Hematopoietic multipotent progenitor cell treated with erythropoietin and hydrocortisone succinate and interleukin-3 and kit ligand, for 6 days (in vitro differentiated cells): ENCODE measurements around the gene C10orf95.

Source experiments
- DNase-seq: peaks from one replicate; pipeline ENCODE4 v3.0.0-alpha.2; 2015

C10orf95 gene

GRCh38 chr10:102433619-102434046, 17.7 kb downstream of the C10orf95 start:
- DNase-seq = peak; percentile 56

DNA sequence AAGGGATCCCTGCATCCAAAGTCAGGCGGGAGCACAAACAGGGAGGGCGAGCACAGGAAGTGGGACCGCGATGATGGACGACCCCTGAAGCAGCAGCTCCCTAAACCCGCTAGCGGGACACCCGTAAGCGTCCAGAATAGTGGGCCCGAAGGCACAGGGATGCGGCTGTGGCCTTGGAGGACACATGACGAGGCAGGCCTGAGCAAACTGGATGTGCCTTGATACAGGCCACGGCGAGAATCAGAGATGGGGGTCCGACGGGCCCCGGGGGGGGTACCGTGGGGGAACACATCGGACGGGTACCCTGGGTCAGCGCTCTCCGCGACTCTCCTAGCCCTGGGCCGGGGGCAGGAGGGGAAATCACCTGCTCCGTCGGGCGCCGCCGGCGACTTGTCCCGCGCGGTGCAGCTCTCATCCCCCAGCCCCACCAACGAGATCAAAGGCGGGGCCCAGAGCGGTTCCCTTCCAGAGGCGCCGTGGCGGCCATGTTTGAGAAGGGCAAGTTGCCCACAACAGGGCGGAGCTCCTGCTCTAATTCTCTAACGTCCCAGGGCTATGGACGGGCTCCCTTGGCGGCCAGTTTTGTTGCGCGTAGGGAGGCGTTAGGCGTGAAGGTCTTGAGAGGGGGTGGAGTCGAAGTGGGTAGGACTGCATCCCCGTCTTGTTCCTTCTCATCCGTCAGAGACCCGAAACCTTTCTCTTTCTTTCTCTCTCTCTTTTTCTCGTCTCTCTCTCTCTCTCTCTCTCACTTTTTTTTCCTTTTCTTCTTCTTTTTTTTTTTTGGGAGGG, 19.0 kb downstream of the C10orf95 start, which contains the start of gene CUEDC2:
Gene CUEDC2, minus strand, starts transcription at position 413 of the 789 bp plus-strand sequence. CDS start 7,386 bp downstream, outside the sequence.
- peak; percentile 99 for DNase-seq

GRCh38 chr10:102431452-102432124, 19.8 kb downstream of the C10orf95 start:
- DNase-seq = peak; percentile 61

GRCh38 chr10:102429468-102429867, 21.9 kb downstream of the C10orf95 start:
- no peak for DNase-seq

DNA sequence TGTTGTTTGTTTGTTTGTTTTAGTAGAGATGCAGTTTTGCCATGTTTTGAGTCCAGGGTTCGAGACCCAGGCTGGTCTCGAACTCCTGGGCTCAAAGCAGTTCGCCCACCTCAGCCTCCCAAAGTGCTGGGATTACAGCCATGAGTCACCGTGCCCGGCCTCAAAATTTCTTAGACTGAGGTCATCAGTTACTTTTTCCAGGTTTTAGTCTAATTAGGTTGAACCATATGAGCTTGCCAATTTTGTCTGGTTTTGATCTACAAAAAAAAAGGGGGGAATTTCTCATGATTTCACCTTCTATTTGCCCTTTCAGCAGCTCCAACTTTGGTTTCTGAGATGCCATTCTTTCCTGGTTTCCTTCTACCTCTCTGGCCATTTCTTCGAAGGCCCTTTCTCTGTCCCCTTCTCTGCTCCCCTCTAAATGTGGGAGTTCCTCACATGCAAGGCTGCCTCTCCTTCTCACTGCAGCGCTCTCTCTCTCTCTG, 24.5 kb downstream of the C10orf95 start:
- DNase-seq = no peak

GRCh38 chr10:102425444-102425843, 25.9 kb downstream of the C10orf95 start:
- DNase-seq = no peak

DNA sequence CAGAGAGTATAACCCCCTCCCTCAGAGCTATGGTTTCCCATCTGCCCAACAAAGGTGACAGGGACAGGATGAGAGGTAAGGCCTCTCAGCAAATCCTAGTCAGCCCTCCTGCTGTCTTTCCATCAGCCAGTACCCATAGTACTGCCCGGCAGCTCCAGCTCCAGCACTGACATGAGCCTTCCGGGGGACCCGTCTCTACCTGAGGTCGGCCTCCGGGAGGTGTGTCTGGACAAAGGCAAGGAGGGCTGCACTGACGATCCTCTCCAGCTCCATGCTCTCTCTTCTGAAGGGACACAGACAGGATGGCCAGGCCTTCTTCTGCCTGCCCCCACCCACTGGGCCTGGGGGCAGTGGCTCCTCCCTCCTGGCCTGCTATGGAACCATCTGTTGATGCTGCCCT, 26.4 kb downstream of the C10orf95 start:
- DNase-seq = no peak

- DNase-seq = no peak
Observed at GRCh38 chr10:102424145-102424544, 27.2 kb downstream of the C10orf95 start.

- DNase-seq = no peak
Observed at GRCh38 chr10:102423372-102423968, 27.9 kb downstream of the C10orf95 start.

- DNase-seq = peak; percentile 84
Observed at GRCh38 chr10:102422545-102423129, 28.7 kb downstream of the C10orf95 start.

DNA sequence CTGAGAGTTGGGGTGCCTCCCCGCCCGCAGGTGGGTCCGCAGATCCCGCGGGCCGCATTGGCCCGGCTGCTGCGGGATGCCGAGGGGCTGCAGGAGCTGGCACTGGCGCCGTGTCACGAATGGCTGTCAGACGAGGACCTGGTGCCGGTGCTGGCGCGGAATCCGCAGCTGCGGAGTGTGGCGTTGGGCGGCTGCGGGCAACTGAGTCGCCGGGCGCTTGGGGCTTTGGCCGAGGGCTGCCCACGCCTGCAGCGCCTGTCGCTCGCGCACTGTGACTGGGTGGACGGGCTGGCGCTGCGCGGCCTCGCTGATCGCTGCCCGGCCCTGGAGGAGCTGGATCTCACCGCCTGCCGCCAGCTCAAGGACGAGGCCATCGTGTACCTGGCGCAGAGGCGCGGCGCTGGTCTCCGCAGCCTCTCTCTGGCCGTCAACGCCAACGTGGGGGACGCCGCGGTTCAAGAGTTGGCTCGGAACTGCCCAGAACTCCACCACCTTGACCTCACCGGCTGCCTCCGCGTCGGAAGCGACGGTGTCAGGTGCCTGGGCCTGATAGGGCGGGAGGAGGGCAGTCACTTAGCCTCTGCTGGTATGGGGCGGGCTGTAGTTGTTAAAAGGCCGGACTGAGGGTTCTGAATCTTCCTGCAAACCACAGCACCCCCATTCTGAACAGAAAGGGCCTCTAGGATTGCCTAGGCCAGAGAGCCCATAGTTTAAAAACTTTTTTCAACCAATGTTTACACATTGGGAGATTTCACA, 29.4 kb downstream of the C10orf95 start:
- peak; percentile 85 for DNase-seq

DNA sequence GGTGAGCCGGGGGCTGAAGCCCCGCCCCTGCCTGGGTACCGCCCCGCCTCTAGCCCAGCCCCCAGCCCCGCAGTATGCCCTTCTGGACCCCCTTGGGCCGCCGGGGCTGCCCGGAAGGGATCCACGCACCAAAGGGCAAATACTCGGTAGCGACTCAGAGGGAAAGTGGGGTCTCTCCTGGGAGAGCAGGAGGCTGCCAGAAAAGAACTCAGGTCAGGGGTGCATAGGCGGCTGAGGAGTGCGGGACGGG, 29.9 kb downstream of the C10orf95 start:
- no peak for DNase-seq

- DNase-seq = peak; percentile 100
Observed at GRCh38 chr10:102420714-102421506, 30.4 kb downstream of the C10orf95 start, which contains the start of gene FBXL15. FBXL15 (plus strand) TSS chr10:102420836; CDS start chr10:102421130, 294 bp downstream.

DNA sequence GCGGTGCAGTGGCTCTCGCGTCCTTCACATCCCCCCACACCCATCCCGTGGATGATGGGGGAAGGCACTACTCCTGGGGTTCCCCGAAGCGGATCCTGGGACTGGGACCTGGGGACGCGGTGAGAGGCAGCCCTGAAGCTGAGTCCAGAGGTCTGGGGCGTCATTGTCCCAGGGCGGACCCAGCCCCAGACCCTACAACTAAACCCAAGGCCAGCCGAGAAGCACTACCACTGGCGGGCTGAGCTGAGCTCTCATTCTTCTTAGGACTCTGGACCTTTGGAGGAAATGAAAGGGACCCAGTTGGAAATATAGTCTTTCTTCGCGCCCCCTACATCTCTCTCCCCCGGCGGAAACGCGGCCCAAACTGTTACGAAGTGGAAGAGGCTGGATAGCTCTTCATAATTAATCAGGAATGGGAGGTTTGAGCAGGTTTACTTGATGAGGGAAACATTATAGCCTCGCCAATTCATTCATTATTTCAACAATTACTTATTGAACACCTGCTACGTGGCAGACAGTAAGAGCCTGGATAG, 31.1 kb downstream of the C10orf95 start:
- no peak for DNase-seq

DNA sequence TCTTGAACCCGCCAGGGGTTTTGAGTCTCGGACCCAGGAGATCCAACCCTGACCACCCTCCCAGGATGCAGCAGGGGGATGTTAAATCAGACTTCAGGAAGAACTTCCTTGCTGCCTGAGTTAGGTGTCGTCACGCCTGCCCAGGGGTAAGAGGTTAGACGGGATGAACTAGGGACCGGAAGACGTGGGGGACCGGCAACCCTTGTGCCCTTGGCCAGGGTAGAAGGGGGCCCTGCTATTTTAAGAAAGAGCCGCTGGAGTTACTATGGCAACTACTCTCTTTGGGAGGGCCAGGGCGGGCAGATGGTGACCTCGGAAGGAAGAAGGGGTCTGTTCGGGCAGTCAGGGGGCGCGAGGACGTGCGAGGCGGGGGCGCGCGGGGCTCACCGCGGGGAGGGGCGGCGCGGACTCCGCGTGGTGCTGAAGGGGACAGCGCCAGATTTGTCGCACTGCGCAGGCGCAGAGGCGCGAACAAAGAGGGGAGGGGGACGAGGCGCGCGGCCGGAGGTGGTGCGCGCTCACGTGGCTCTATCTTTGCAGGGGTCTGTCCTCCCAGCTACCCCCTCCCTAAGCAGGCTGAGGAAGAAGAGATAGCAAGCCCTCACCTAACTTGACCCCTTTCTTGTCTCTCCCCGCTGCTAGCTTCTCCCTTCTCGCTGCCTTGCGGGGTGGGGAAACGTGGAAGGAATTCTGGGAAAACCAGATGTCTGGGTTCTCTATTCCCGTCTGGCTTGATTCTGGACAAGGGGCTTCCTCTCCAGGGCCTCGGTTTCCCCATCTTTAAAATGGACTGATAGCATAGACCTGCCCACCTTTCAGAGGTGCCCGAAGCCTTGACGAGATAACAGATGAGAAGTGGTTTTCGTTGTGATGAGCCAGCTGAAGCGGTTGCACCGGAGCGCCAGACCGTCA, 31.8 kb downstream of the C10orf95 start:
- peak; percentile 70 for DNase-seq

DNA sequence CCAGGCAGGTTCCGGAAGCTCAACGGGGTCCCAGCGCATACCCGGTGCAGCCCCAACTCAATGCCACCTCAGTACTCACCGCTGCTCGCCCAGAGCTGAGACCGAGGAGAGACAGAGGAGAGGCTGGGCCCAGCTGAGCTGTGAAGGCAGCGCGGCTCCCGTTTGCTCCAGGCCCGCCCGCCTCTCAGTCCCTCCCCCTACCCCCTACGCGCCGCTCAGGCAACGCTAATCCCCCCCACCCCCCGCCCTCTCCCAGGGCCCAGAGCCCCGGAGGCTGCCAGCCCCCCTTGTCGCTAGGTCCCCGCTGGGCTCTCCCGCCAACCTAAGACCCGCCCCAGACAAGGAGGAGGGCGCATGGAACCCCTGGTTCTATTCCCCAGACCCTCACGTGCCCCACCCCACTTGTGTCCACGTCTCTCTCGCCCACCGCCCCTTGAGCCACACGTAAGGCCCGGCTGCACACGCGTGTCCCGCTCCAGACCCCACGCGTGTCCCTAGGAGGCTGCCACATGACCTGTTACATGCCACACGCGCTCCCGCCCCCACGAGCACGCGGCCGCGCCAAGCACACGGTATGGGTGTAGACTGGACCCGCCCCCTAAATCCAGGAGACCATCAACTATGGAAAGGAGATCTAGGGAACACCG, 32.6 kb downstream of the C10orf95 start, which contains the start of gene PSD:
Gene PSD, minus strand, starts transcription at position 164 of the 647 bp plus-strand sequence. CDS start 1,747 bp downstream, outside the sequence.
- no peak for DNase-seq

DNA sequence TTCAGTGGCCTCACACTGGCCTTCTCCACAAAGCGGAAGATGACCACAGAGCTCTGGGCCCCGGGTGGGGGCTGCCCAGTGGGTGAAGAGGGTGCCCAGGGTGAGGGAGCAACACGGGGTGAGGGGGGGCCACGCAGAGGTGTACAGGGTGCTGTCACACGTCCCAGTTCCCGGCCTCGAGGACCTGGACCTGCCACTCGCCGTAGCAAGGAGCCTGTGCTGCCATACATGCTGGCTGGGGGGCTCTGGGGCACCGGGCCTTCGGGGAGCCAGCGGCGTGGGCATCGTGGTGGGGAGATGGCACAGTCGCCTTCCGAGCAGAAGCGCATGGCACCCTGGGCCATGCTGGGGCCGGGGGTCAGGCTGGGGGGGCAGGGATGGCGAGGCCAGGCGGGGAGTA, 34.6 kb downstream of the C10orf95 start:
- no peak for DNase-seq

GRCh38 chr10:102416283-102416682, 35.1 kb downstream of the C10orf95 start:
- DNase-seq = no peak

- no peak for DNase-seq
Observed at GRCh38 chr10:102414749-102415148, 36.6 kb downstream of the C10orf95 start.
